GM19468 (cell line): ENCODE results near the gene UBA1.

Experiments
- ATAC-seq: cut with Tn5 transposase; IDR thresholded peaks from one replicate; pipeline ENCODE4 v1.9.1; 2021; ENCODE audit warnings: mild to moderate bottlenecking, moderate library complexity, moderate number of reproducible peaks; ENCODE audit not compliant: unreplicated experiment; ENCODE audit errors: extremely low read depth

Gene UBA1

GRCh38 chrX:47226531-47227333 is 33.1 kb downstream of the UBA1 start:
- no peak for ATAC-seq

GRCh38 chrX:47227334-47227583 is 33.6 kb downstream of the UBA1 start:
- no peak for ATAC-seq

- no peak for ATAC-seq
These were observed 35.1 kb downstream of the UBA1 start for GRCh38 chrX:47228550-47229270.

- no peak for ATAC-seq
These were observed 35.8 kb downstream of the UBA1 start for GRCh38 chrX:47229427-47229826.

GRCh38 chrX:47230136-47230868 is 36.7 kb downstream of the UBA1 start:
- no peak for ATAC-seq

- no peak for ATAC-seq
These were observed 37.5 kb downstream of the UBA1 start for GRCh38 chrX:47231167-47231566.

GRCh38 chrX:47232197-47232802 is 38.7 kb downstream of the UBA1 start:
- no peak for ATAC-seq

GRCh38 chrX:47232803-47233332 is 39.2 kb downstream of the UBA1 start, which contains the start of gene USP11:
TSS of gene USP11 (plus strand) at chrX:47233009. CDS start at chrX:47233044, 35 bp downstream.
- no peak for ATAC-seq

- peak; percentile 64 for ATAC-seq
These were observed 39.9 kb downstream of the UBA1 start for GRCh38 chrX:47233333-47234113.

GRCh38 chrX:47234583-47234982 is 41.0 kb downstream of the UBA1 start:
- no peak for ATAC-seq

GRCh38 chrX:47235691-47236103 is 42.1 kb downstream of the UBA1 start:
- ATAC-seq, result no peak

GRCh38 chrX:47239199-47239598 is 45.6 kb downstream of the UBA1 start:
- no peak for ATAC-seq

- no peak for ATAC-seq
These were observed 46.4 kb downstream of the UBA1 start for GRCh38 chrX:47239898-47240545.

- no peak for ATAC-seq
These were observed 47.0 kb downstream of the UBA1 start for GRCh38 chrX:47240619-47241018.

GRCh38 chrX:47241201-47242011 is 47.8 kb downstream of the UBA1 start:
- no peak for ATAC-seq

GRCh38 chrX:47242321-47242720 is 48.7 kb downstream of the UBA1 start:
- no peak for ATAC-seq

- no peak for ATAC-seq
These were observed 49.7 kb downstream of the UBA1 start for GRCh38 chrX:47243351-47243750.

GRCh38 chrX:47244676-47245075 is 51.0 kb downstream of the UBA1 start:
- no peak for ATAC-seq
